A549 (cell line): ENCODE measurements around the gene F2. TPM values are rescaled to one million over a fixed set of nuclear protein-coding genes. Genes with fewer than 3 reads are reported as not detected.

ENCODE experiments used
- ATAC-seq, 2 experiments: fragments of 200-7000 bp in 1 of 2; fragments of >200 bp in 1 of 2; cut with Nextera tagmentation in 1 of 2; cut with Tn5 transposase in 1 of 2; 3 replicates each; pipeline versions ENCODE4 v1.8.0 to v1.9.1; 2018 to 2020; ENCODE audit warnings: mild to moderate bottlenecking in 1 of 2, moderate library complexity in 1 of 2
- CTCF ChIA-PET: fragments of 300-600 bp; sonication (Branson Sonifier 250); formaldehyde crosslinking; extraction: SDS; loops from one replicate; lab custom pipeline; 2021; ENCODE audit warnings: antibody characterized with exemption, inconsistent platforms; lab: Yijun Ruan, JAX
- POLR2A ChIA-PET: fragments of 350-600 bp; formaldehyde crosslinking; extraction: SDS; loops from one replicate; lab custom pipeline; 2021; ENCODE audit warnings: antibody characterized with exemption, inconsistent platforms; lab: Yijun Ruan, JAX
- DNase-seq, 2 experiments: peaks; one replicate each; pipeline versions ENCODE4 v3.0.0 to v3.0.0-alpha.2; 2011 to 2016; ENCODE audit warnings: low read depth in 1 of 2, low spot score in 1 of 2
- FAIRE-seq: peaks from 2 replicates; lab custom pipeline; 2011; peaks lifted over from hg19 to GRCh38; lab: Jason Lieb, UNC
- H3K27ac ChIP-seq, 2 experiments: fragments of >200 bp; sonication (Bioruptor Twin); formaldehyde crosslinking; 3 replicates each; pipeline ENCODE4 v1.5.1; 2016 to 2017
- H3K4me1 ChIP-seq: fragments of >200 bp; sonication (Bioruptor Twin); formaldehyde crosslinking; 3 replicates; pipeline ENCODE4 v1.6.1; 2016
- H3K4me2 ChIP-seq: fragments of >200 bp; sonication (Bioruptor Twin); formaldehyde crosslinking; 3 replicates; pipeline ENCODE4 v1.6.1; 2016
- H3K4me3 ChIP-seq: fragments of >200 bp; sonication (Bioruptor Twin); formaldehyde crosslinking; 3 replicates; pipeline ENCODE4 v1.5.1; 2016
- H3K9me3 ChIP-seq: fragments of >200 bp; sonication (Bioruptor Twin); formaldehyde crosslinking; 3 replicates; pipeline ENCODE4 v1.6.1; 2016
- BHLHE40 ChIP-seq: IDR thresholded peaks from 2 replicates; pipeline ENCODE4 v1.6.1; 2012; ENCODE audit warnings: low read depth, low read length, inconsistent platforms
- CHD2 ChIP-seq: fragments of 150-350 bp; IDR thresholded peaks from 2 replicates; pipeline ENCODE4 v1.6.1; 2014; ENCODE audit warnings: low read length; ENCODE audit not compliant: partially characterized antibody
- CHD4 ChIP-seq: fragments of 200-600 bp; sonication (generic); IDR thresholded peaks from 2 replicates; pipeline ENCODE4 v1.6.1; 2016; ENCODE audit warnings: antibody characterized with exemption, mild to moderate bottlenecking, borderline replicate concordance
- FOSB ChIP-seq: fragments of 250-450 bp; sonication (Bioruptor Pico); IDR thresholded peaks from 2 replicates; pipeline ENCODE4 v1.5.0; 2020; ENCODE audit warnings: mild to moderate bottlenecking, moderate library complexity
- FOSL2 ChIP-seq, 2 experiments: fragments of 450-650 bp in 1 of 2; fragments of >200 bp in 1 of 2; sonication (Bioruptor Twin) in 1 of 2; formaldehyde crosslinking; IDR thresholded peaks; 2 replicates each; pipeline versions ENCODE4 v1.5.0 to v1.6.1; 2016 to 2020; ENCODE audit warnings: mild to moderate bottlenecking in 1 of 2, moderate library complexity in 1 of 2
- HES2 ChIP-seq: fragments of >200 bp; sonication (Bioruptor Twin); formaldehyde crosslinking; IDR thresholded peaks from 2 replicates; pipeline ENCODE4 v1.6.1; 2016
- JUNB ChIP-seq: fragments of >200 bp; sonication (Bioruptor Twin); formaldehyde crosslinking; IDR thresholded peaks from 2 replicates; pipeline ENCODE4 v1.6.1; 2016
- MAFK ChIP-seq: fragments of 450-650 bp; IDR thresholded peaks from 2 replicates; pipeline ENCODE4 v1.6.1; 2014; ENCODE audit not compliant: partially characterized antibody
- MAZ ChIP-seq: fragments of 150-350 bp; IDR thresholded peaks from 2 replicates; pipeline ENCODE4 v1.6.1; 2014; ENCODE audit warnings: antibody characterized with exemption, low read depth, low read length, borderline replicate concordance
- NFE2L2 ChIP-seq: fragments of 150-350 bp; conservative IDR thresholded peaks from 2 replicates; pipeline ENCODE4 v1.6.1; 2014; ENCODE audit warnings: low read length
- NPAS2 ChIP-seq: fragments of 250-450 bp; sonication (Bioruptor Pico); IDR thresholded peaks from 2 replicates; pipeline ENCODE4 v1.8.0; 2022; ENCODE audit warnings: mild to moderate bottlenecking, moderate library complexity, borderline replicate concordance
- RAD21 ChIP-seq, 2 experiments: fragments of >200 bp in 1 of 2; sonication (Bioruptor Twin) in 1 of 2; formaldehyde crosslinking in 1 of 2; IDR thresholded peaks in 1 of 2; conservative IDR thresholded peaks in 1 of 2; 2 replicates in 1 of 2; 3 replicates in 1 of 2; pipeline ENCODE4 v1.6.1; 2012 to 2018; ENCODE audit warnings: inconsistent platforms in 1 of 2
- RARB ChIP-seq: fragments of 250-450 bp; sonication (Bioruptor Pico); IDR thresholded peaks from 2 replicates; pipeline ENCODE4 v1.8.0; 2021; ENCODE audit warnings: mild to moderate bottlenecking, moderate library complexity
- REST ChIP-seq: fragments of 200-600 bp; sonication (generic); IDR thresholded peaks from 2 replicates; pipeline ENCODE4 v1.6.1; 2016; ENCODE audit warnings: antibody characterized with exemption, mild to moderate bottlenecking, moderate library complexity
- SMC3 ChIP-seq: fragments of >200 bp; sonication (Bioruptor Twin); formaldehyde crosslinking; IDR thresholded peaks from 3 replicates; pipeline ENCODE4 v1.6.1; 2018; ENCODE audit warnings: inconsistent platforms
- TP53 ChIP-seq: fragments of 250-450 bp; sonication (Bioruptor Pico); IDR thresholded peaks from 2 replicates; pipeline ENCODE4 v1.5.0; 2021; ENCODE audit warnings: mild to moderate bottlenecking, moderate library complexity
- ZFP36 ChIP-seq: fragments of 450-650 bp; IDR thresholded peaks from 2 replicates; pipeline ENCODE4 v1.6.1; 2014; ENCODE audit warnings: borderline replicate concordance; ENCODE audit not compliant: partially characterized antibody
- ZNF302 ChIP-seq: fragments of 250-450 bp; sonication (Bioruptor Pico); IDR thresholded peaks from 2 replicates; pipeline ENCODE4 v1.9.0; 2021; ENCODE audit warnings: inconsistent platforms, mild to moderate bottlenecking, moderate library complexity
- WGBS: methylation state at CpG from one replicate; pipeline ENCODE4 v1.1.6; 2017; ENCODE audit errors: missing lambda C conversion rate; 5-methylcytosine and 5-hydroxymethylcytosine counted together
- polyA minus RNA-seq: library from RNA; depleted of rRNA, polyadenylated mRNA; stranded (reverse); fragments of >200 nt; gene quantifications from 2 replicates; pipeline ENCODE4 v1.2.3, GENCODE V29; 2011; rRNA and poly(A)+ RNA removed
- polyA plus RNA-seq, 4 experiments: library from polyadenylated mRNA; depleted of rRNA in 3 of 4; stranded (reverse); fragments of >200 nt; fragmentation: RNase III in 1 of 4; extraction: RNeasy Plus Mini Kit Qiagen cat#74134 plus additional on column Dnase treatment in 1 of 4; gene quantifications; 2 replicates in 3 of 4; 3 replicates in 1 of 4; pipeline ENCODE4 v1.2.3, GENCODE V29; 2011 to 2017
- TF ChIP-seq, protein P1 (sequence below): fragments of 250-450 bp; sonication (Bioruptor Pico); IDR thresholded peaks from 2 replicates; pipeline ENCODE4 v1.5.0; 2020; ENCODE audit warnings: low read depth, mild to moderate bottlenecking, moderate library complexity
- TF ChIP-seq, protein P2 (sequence below): IDR thresholded peaks from 2 replicates; pipeline ENCODE4 v1.6.1; 2012; ENCODE audit warnings: low read depth, borderline replicate concordance
- TF ChIP-seq, protein P3 (sequence below): IDR thresholded peaks from 2 replicates; pipeline ENCODE4 v1.6.1; 2012
- TF ChIP-seq, protein P4 (sequence below): fragments of >200 bp; sonication (Bioruptor Twin); formaldehyde crosslinking; IDR thresholded peaks from 3 replicates; pipeline ENCODE4 v1.5.1; 2016

The F2 gene
- polyA plus RNA-seq (2011; rRNA removed) (3.8 and 4.2 TPM in 2 replicates), polyA plus RNA-seq (2017; fragmentation: RNase III; extraction: RNeasy Plus Mini Kit Qiagen cat#74134 plus additional on column Dnase treatment) (1.5 to 3.0 TPM (median 2.5 TPM) in 3 replicates), polyA minus RNA-seq (6.7 and 7.1 TPM in 2 replicates)
- 3.3 and 4.0 TPM in 2 replicates for polyA plus RNA-seq (2012; cell fraction: cytosol; rRNA removed)
- 8.1 and 8.4 TPM in 2 replicates for polyA plus RNA-seq (2012; cell fraction: nucleus; rRNA removed)

GRCh38 chr11:46719048-46719542 lies at the start of gene F2:
Gene F2, plus strand, starts transcription at chr11:46719213. Its CDS starts 23 bp downstream, at chr11:46719236.
- ChIA-PET CTCF (interaction anchor here (0.5 to 1.3 kb wide), 3 partner anchors 9 to 12 kb away, joined by 3 to 6 read pairs (median 5); no protein-coding TSS in a partner anchor), POLR2A (no interaction called here)
- peak in 1 of 2 experiments; percentile 40 for DNase-seq
- FAIRE-seq = no peak
- peak within 1 kb of the TSS; percentile 35 for H3K4me2 ChIP-seq
- TF ChIP-seq NPAS2 (CRISPR knock-in tag) (no peak), MAFK (no peak), FOSB (CRISPR knock-in tag) (no peak), TP53 (CRISPR knock-in tag) (no peak), MAZ (no peak), HES2 (no peak), CHD4 (no peak), REST (no peak), SMC3 (no peak)
- TF ChIP-seq, protein P1, sequence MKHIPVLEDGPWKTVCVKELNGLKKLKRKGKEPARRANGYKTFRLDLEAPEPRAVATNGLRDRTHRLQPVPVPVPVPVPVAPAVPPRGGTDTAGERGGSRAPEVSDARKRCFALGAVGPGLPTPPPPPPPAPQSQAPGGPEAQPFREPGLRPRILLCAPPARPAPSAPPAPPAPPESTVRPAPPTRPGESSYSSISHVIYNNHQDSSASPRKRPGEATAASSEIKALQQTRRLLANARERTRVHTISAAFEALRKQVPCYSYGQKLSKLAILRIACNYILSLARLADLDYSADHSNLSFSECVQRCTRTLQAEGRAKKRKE (CRISPR knock-in tag) = no peak
- TF ChIP-seq, protein P2, sequence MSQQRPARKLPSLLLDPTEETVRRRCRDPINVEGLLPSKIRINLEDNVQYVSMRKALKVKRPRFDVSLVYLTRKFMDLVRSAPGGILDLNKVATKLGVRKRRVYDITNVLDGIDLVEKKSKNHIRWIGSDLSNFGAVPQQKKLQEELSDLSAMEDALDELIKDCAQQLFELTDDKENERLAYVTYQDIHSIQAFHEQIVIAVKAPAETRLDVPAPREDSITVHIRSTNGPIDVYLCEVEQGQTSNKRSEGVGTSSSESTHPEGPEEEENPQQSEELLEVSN = no peak
- H3K4me3 ChIP-seq = no peak within 1 kb of the TSS
- 28% methylated on average over 4 of the region's 7 CpGs for WGBS
- peaks cover 45% of the 10 kb centered on the region for H3K4me1 ChIP-seq
- H3K27ac ChIP-seq = peak within 1 kb of the TSS; percentile 89 to 91
- no peaks in the 10 kb centered on the region for H3K9me3 ChIP-seq
- ATAC-seq = peak; percentile 23 to 64; a peak in 4 of 6 replicates

DNA sequence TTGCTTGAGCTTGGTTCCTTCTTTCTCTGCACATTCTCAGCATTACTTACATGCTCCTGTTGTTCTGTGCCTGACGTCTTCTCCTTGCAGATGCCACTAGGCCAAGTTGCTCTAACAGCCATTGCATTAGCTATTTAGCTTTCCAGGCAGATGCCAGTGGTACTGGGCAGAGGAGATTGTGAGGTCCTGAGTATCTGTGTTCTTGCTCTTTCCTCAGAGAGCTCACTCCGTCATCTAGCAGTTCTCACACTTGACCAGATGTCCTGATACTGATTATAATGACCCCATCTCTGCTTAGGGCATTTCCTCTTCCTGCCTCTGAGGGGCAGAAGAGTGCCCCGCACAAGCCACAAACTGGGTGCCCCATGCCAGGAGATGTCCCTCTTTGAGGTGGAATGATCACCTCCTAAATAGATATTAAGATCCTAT lies 49.3 kb upstream of the F2 start:
- peaks cover 2% of the 10 kb centered on the region; the same call in 1 of the 3 replicates for H3K4me1 ChIP-seq
- ChIA-PET POLR2A (no interaction called here), CTCF (interaction anchor here (1.0 to 2.1 kb wide), 7 partner anchors 10 to 85 kb away, joined by 3 to 10 read pairs (median 3); partner anchors contain the start of genes ATG13 and HARBI1)
- WGBS = 88% methylated on average over 3 of the region's 3 CpGs
- ATAC-seq = peak; percentile 33 to 75; a peak in 3 of 6 replicates
- no peak overlapping the region for H3K27ac ChIP-seq
- DNase-seq = peak; percentile 31 to 36
- no peak overlapping the region for H3K4me2 ChIP-seq
- H3K4me3 ChIP-seq = no peak overlapping the region
- no peak for FAIRE-seq
- H3K9me3 ChIP-seq = no peaks in the 10 kb centered on the region
- no peak for TF ChIP-seq FOSL2 (IDR thresholded peaks at IDR 0.05)
- TF ChIP-seq FOSL2 (CRISPR knock-in tag; IDR thresholded peaks at IDR 0.05) = no peak
- TF ChIP-seq RAD21 (conservative IDR thresholded peaks at IDR 0.05 in 1 of 2, IDR thresholded peaks at IDR 0.05 in 1 of 2) = peak in 1 of 2 experiments; percentile 57; a peak in 2 of 5 replicates
- TF ChIP-seq JUNB = no peak
- TF ChIP-seq, protein P3, sequence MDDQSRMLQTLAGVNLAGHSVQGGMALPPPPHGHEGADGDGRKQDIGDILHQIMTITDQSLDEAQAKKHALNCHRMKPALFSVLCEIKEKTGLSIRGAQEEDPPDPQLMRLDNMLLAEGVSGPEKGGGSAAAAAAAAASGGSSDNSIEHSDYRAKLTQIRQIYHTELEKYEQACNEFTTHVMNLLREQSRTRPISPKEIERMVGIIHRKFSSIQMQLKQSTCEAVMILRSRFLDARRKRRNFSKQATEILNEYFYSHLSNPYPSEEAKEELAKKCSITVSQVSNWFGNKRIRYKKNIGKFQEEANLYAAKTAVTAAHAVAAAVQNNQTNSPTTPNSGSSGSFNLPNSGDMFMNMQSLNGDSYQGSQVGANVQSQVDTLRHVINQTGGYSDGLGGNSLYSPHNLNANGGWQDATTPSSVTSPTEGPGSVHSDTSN = no peak
- TF ChIP-seq MAZ = no peak
- no peak for TF ChIP-seq ZNF302 (CRISPR knock-in tag)
- TF ChIP-seq, protein P1 (CRISPR knock-in tag) = no peak
- TF ChIP-seq, protein P4, sequence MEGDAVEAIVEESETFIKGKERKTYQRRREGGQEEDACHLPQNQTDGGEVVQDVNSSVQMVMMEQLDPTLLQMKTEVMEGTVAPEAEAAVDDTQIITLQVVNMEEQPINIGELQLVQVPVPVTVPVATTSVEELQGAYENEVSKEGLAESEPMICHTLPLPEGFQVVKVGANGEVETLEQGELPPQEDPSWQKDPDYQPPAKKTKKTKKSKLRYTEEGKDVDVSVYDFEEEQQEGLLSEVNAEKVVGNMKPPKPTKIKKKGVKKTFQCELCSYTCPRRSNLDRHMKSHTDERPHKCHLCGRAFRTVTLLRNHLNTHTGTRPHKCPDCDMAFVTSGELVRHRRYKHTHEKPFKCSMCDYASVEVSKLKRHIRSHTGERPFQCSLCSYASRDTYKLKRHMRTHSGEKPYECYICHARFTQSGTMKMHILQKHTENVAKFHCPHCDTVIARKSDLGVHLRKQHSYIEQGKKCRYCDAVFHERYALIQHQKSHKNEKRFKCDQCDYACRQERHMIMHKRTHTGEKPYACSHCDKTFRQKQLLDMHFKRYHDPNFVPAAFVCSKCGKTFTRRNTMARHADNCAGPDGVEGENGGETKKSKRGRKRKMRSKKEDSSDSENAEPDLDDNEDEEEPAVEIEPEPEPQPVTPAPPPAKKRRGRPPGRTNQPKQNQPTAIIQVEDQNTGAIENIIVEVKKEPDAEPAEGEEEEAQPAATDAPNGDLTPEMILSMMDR = 0 out of 3 replicates have a peak, but pooled peaks have one; percentile 23
- TF ChIP-seq, protein P2 = no peak
- no peak for TF ChIP-seq CHD4
- no peak for TF ChIP-seq BHLHE40
- TF ChIP-seq NFE2L2 = no peak
- no peak for TF ChIP-seq RARB (CRISPR knock-in tag)
- TF ChIP-seq CHD2 = no peak
- no peak for TF ChIP-seq ZFP36
